Hematopoietic multipotent progenitor cell treated with erythropoietin and hydrocortisone succinate and interleukin-3 and kit ligand, for 4 days (in vitro differentiated cells): Measurements from ENCODE around the gene TRAF3.
"Not testable (repeated sequence)": the region's sequence is repeated elsewhere in the genome, so short reads cannot be mapped to it uniquely, and the experiment has no call there.

Experiments used
- DNase-seq: peaks from one replicate; pipeline ENCODE4 v3.0.0-alpha.2; 2015

The TRAF3 gene

DNA sequence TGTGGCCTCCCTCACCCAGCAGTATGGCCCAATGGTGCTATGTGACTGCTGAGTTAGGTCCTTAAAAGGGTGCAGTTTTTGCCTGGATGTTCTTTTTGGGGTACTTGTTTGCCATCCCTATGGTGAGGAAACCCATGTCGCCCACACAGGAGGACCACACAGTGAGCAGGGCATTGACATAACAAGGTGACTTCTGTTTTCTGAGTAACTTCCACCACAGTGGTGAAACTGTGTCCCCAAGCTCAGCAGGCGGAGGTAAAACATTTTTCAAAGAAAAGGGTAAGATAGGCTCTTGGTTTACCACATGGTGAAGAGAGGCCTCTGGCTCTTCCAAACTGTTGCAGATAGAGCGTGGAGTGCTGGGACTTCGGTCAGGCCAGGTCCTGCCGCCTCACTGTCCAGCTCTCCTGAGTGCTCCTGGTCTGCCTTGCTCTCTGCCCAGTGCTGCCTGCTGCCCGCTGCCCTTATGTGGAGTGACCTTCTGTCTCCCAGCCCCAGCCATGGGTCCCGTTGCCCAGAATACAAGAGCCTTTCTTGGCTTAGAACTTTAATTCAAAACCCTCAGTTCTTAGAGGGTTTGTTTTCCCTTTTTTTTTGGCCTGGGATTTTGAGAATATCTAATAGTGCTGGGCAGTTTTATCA, 54.0 kb downstream of the TRAF3 start:
- no peak for DNase-seq

DNA sequence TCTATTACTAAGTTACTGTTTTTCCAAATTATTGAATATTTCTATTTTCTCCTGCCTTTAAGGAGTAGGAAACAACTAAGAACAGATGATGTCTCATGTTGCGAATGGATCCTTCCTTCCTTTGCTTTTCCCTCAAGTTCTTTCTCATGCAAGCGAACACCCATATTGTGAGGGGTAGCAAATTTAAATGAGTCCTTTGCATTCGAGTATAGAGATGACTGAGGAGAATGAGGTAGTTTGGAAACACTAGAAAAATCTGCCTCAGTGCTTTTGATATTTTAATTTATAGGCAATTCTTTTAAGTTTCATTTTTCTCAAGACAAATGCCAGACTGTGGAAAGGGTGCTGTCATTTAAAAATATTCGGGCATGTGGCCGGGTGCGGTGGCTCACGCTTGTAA, 56.1 kb downstream of the TRAF3 start:
- no peak for DNase-seq

DNA sequence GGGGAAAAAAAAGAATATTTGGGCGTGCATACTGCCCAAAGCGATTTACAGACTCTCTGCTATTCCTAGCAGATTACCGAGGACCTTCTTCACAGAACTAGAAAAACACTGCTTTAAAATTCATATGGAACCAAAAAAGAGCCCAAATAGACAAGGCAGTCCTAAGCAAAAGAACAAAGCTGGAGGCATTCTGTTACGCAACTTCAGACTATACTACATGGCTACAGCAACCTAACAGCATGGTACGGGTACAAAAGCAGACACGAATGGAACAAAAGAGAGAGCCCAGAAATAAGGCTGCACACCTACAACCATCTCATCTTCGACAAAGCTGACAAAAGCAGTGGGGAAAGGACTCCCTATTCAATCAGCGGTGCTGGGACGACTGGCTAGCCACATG, 56.7 kb downstream of the TRAF3 start:
- DNase-seq, result no peak

DNA sequence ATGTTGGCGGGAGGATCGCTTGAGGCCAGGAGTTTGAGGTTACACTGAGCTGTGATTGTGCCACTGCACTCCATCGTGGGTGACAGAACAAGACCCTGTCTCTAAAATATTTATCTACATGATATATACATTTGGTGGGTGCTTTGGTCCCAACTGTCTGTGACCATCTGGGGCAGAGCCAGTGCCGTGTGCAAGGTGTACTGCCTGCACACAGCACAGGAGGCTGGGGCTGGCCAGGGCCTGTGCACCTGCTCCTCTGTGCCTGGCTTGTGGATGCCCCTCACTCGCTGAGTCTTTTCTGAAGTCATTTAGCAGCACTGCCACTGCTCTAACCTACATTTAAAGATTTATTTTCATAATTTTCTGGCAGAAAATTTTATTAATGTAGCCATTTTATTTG, 58.7 kb downstream of the TRAF3 start:
- no peak for DNase-seq

DNA sequence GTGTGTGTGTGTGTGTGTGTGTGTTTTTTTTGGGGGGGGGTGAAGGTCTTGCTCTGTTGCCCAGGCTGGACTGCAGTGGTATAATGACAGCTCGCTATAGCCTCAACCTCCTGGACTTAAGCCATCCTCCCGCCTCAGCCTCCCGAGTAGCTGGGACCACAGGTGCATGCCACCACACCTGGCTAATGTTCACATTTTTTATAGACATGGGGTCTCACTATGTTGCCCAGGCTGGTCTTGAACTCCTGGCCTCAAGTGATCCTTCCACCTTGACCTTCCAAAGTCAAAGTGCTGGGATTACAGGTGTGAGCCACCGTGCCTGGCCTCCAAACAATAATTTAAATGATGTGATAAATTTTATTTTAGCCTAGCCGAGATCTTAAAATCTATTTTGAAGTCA, 59.9 kb downstream of the TRAF3 start:
- DNase-seq, result not testable (repeated sequence)

DNA sequence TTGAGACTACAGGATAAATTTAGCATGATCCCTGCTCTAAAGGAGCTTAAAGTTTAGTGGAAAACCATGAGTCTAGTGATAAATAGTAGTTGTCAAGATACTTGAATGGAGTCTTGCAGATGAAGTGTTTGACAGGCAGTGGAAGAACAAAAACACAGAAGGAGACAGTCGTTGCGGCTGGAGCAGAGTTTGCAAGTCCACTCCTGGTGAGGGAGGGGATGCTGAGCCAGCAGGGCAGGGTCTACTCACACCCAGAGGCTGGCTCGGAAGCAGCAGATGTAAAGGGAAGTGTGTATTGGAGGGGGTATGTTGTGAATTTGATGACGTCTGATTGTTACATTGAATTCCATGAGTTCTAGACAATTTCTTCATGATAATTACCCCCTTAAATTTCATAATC, 61.3 kb downstream of the TRAF3 start:
- DNase-seq, result no peak

DNA sequence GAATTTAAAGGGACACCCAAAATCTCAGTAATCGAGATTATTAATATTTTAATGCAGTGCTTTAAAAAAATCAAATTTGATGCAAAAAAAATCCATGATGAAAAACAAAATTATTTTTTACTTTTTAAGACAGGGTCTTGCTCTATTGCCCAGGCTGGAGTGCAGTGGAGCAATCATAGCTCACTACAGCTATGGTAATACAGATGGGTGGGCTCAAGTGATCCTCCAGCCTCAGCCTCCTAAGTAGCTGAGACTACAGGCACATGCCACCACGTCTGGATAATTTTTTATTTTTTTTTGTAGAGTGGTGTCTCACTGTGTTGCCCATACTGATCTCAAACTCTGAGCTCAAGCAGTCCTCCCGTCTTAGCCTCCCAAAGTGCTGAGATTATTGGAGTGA, 62.9 kb downstream of the TRAF3 start:
- DNase-seq, result no peak

DNA sequence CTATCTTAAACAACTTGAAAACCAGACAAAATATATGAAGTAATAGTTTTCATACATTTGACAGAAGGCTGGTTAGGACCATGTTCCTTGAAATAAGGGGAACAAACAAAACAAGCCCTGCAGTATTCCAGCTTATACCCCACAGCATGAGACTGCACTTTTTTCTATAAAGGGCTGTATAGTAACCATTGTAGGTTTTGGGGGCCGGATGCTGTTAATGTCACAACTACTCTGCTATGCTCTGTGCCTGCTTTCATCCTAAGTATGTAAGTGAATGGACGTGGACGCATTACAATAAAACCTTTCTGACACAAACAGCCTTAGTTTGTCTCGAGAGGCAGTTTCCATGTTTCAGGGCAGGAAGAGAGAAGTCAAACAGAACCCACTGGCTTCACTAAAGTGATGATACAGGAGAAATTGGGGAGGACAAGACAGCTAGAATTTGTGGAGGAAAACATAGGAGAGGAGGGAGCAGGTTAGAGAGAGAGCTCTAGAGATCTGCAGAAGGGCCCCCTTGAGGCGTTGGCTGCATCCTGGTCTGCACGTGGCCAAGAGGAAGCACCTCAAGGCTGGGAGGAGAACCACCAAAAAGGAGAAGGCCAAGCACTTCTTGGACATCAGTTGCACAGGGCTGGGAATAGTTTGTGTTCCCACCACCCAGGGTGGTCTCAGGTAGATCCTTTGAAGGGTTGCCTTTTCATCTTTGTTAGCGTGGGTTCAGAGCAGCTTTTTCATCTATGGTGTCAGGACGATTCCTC, 63.7 kb downstream of the TRAF3 start:
- peak; percentile 53 for DNase-seq

DNA sequence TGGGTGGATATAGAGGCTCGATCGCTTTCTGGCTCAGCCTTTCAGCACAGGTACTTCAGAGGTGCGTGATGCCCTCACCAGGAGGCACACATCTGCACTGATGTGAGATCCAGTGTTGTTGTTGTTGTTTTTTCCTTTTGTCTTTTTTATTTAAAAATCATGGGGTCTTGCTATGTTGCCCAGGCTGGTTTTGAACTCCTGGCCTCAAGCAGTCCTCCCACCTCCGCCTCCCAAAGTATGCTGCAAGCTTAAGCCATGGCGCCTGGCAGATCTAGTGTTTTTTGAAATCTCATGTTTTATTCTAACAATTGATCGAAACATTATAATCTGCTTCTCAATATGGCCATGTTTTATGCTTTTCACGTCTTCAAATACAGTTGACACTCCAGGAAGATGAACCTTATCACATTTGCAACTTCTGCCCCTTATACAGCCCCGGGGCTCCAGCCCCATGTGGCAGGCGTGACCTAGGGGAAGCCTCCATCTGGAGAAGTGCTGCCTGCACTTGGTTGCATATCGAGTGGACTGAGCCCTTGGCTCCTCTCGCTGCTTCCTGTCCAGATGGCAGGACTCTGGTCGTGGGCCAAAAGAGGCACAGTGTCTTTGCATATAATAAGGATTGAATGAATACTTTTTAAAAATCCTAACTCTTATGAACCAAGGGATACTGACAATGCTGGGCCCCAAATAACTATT, 71.7 kb downstream of the TRAF3 start:
- peak; percentile 52 for DNase-seq

DNA sequence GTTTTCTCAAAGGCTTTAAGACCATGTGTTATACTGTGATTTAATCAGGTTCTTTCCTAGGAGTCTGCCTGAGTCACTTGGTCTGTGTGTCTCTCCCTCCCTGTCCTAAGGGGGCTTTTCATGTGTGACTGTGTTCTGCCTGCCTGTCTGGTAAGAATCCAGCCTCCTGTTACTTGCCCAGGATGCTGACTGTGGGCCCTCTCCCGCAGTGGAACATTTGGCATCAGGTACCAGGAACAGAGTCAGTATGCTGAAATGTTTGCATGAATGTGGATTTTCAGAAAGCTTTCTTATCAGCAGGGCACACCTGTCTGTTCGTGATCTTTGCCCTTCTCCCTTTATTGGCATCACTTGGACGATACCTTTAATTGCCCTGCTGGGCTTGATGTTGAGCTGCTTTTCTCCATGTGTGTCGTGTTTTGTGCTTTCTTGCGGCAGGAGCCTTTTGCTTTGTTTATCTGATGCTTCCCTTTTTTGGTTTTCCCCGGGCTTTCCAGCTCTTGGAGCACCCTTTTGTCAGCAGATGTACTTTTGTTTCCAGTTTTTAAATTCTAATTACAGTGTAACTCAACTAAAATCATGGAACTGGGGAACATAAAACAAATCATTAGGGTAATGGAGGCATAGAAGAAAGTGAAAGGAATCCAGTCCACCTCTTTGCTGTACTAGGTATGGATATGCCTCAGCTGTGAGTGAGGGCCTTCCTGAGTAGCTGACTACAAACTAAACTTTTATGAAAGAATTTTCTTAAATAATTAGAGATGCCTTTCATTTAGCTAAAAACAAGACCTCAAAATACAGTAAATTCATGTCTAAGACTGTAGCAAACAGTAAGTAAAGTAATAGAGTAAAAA, 72.5 kb downstream of the TRAF3 start:
- peak; percentile 56 for DNase-seq

DNA sequence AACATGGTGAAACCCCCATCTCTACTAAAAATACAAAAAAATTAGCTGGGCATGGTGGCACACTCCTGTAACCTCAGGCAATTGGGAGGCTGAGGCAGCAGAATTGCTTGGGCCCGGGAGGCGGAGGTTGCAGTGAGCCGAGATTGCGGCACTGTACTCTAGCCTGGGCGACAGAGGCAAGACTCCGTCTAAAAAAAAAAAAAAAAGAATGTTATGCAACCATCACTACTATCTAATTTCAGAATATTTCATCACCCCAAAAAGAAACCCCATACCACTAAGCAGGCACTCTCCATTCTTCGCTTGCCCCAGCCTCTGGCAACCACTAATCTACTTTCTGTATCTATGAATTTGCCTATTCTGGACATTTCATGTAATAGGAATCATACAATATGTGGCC, 76.4 kb downstream of the TRAF3 start:
- DNase-seq, result peak; percentile 59

DNA sequence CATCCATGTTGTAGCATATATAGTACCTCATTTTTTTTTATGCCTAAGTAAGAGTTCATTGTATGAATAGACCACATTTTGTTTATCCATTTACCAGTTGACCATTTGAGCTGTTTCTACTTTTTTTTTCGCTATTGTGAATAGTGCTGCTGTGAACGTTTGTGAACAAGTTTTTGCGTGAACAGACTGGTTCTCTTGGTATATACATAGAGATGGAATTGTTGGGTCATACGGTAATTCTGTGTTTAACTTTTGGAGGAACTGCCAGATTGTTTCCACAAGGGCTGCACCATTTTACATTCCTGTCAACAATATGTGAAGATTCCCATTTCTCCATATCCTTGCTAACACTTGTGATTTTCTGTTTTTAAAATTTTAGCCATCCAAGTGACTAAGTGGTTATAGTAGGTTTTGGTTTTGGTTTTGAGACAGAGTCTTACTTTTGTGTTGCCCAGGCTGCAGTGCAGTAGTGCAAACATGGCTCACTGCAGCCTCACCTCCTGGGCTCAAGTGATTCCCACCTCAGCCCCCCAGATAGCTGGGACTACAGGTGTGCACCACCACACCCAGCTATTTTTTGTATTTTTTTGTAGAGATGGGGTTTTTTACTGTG, 76.9 kb downstream of the TRAF3 start:
- no peak for DNase-seq

DNA sequence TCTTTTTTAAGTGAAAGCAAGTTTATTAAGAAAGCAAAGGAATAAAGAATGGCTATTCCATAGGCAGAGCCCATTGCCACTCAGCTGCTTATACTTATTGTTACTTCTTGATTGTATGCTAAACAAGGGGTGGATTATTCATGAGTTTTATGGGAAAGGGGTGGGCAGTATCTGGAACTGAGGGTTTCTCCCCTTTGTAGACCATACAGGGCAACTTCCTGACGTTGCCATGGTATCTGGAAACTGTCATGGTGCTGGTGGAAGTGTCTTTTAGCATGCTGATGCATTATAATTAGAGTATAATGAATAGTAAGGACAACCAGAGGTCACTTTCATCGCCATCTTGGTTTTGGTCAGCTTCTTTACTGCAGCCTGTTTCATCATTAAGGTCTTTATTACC, 78.9 kb downstream of the TRAF3 start:
- no peak for DNase-seq

DNA sequence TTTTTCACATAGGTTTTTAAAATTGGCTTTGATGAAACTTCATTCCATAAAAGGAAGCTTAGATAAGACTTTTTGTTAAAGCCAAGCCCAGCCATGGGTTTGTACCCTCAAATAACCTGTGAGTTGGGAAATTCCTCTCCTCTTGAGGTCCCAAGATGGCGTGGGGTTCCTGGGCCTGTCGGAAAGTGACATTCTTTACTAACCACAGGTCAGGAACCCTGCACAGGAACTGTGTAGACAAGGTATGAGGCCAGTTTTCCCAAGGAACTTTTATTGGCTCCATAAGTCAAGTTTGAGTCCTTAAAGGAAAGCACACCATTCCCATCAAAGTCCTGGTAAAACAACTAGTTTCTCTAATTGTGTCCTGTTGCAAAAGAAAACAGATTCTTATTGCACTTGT, 80.2 kb downstream of the TRAF3 start:
- no peak for DNase-seq

DNA sequence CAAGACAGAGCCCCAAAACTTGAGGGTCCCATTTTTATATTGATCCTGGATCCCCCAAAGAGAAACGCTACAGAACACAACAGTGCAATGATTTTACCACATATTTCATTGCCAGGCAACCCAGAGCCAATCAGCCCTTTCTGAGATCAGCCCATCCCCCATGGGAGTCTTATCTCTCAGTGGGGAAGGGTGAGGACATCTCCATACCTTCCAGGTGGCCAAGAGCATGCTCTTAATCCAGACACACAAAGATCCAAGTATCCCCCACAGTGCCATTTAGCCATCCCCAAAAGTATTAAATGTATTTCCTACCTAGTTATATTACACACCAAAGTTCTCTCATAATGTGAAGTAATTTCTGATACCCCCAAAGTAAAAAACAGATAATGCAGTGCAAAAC, 82.7 kb downstream of the TRAF3 start:
- no peak for DNase-seq

DNA sequence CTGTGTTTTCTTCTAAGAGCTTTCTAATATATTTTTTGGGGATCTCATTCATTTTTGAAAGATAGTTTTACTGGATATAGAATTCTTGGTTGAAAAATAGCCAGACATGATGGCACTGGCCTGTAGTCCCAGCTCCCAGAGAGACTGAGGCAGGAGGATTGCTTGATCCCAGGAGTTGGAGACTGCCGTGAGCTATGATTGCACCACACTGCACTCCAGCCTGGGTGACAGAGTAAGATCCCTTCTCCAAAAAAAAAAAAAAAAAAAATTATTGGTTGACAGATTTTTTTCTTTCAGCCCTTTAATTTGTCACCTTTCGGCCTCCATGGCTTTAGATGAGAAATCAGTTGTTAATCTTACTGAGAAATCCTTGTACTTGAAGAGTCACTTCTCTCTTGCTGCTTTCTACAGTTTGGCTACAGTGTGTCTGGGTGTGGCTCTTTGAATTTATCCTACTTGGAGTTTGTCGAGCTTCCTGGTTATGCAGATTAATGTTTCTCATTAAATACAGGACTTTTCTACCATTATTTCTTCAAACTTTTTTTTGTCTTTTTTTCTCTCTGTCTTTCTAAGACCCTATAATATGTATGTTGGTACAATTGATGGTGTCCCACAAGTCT, 85.0 kb downstream of the TRAF3 start:
- DNase-seq, result no peak

DNA sequence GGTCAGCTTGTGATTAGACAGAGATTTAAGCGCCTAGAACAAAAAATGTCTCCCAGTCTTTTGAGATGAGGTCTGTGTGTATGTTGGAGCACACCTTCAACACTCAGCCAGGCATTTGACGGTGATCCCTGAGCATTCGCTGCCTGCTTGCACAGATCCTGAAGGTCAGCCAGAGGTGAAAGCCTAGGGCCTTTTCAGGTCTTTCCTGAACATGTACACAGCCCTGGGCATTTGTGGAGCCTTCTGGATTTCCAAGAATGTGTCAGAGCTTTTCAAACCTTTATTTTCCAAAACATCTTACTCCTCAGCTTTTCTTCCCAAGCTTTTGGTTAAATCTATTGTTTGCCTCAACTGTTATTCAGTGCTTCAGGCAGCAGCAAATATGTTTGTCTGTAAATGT, 86.1 kb downstream of the TRAF3 start:
- no peak for DNase-seq

DNA sequence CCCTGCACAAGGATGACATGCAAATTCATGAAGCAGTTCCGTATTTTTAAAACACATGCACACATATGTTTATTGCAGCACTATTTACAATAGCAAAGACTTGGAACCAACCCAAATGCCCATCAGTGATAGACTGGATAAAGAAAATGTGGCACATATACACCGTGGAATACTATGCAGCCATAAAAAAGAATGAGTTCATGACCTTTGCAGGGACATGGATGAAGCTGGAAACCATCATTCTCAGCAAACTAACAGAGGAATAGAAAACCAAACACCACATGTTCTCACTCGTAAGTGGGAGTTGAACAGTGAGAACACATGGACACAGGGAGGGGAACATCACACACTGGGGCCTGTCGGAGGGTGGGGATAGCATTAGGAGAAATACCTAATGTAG, 88.7 kb downstream of the TRAF3 start:
- DNase-seq, result not testable (repeated sequence)

DNA sequence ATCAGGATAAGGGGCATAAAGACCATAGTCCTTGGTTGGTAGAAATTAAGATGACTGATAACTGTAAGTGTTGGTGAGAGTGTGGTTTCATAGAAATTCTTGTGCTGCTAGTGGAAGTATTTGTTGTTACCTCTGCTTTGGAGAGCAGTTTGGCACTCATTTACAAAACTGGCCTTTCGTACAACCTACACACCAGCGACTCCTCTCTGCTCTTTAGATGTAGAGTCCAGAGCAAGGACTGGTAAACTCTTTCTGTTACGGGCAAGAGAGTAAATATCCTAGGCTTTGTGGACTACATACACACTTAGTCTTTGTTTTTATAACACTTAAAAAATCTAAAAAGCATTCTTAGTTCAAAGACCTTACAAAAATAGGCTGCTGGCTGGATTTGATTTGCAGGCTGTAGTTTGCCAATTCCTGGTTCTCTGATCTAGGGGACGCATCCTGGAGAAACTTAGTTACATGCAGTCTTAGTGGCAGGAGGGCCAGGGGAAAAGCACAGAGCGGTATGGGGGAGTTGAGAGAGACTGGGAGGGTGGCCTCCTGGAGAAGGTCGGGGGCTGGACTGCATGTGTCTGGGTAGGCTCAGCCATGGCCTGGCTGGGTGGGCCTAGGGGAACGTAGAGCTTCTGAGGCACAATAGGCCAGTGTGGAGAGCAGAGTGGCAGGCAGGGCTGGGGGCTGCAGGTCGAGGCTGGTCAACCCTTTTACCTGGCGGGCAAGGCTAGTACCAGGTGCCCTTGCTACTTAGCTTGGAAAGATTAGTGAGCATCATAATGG, 89.9 kb downstream of the TRAF3 start:
- no peak for DNase-seq

DNA sequence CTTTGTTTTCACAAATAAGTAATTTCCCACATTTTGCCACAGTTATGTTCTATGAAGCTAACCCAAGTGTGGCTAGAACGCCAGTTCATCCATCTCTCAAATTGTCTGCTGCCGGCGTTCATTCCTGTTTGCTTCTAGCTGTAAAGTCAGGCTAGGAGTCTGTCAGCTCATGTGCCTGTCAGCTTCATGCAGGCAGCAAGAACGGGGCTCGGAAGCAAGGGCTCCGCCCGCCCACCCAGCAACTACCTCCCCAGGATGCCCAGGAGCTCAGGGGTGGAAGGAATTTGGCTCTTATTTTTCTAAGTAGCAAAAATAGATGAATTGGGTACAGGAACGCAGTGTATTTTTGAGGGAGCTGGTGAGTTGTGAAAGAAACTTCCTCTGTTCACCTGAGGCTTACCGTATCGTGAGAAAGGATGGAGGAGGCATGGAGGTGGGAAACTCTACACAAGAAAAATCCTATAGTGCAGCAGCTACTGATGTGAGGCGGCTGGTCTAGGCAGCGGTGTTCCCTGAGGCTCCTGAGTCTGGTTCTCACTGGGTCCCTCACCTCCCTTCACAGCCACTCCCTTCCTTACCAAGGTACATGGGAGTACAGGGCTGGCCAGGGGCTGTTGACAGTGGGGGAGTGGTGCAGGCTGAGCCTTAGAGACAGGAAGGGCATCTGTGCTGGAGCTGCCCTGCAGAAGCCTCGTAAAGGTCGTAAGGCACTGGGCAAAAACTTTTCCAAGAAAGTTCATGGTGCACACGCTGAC, 90.8 kb downstream of the TRAF3 start:
- DNase-seq, result no peak
